Nephron progenitor cell (in vitro differentiated cells): ENCODE data around the gene CLASP1.

Experiments
- DNase-seq: peaks from one replicate; pipeline ENCODE4 v3.0.0; 2021
- H3K27ac Mint-ChIP-seq: 2 replicates; pipeline ENCODE4 v1.8.0; 2021; ENCODE audit warnings: mild to moderate bottlenecking, moderate library complexity, mixed read lengths
- H3K27me3 Mint-ChIP-seq: 2 replicates; pipeline ENCODE4 v1.8.0; 2021; ENCODE audit warnings: mild to moderate bottlenecking, low read depth, mixed read lengths; ENCODE audit not compliant: poor library complexity
- H3K36me3 Mint-ChIP-seq: 2 replicates; pipeline ENCODE4 v1.8.0; 2021; ENCODE audit warnings: low read depth, mixed read lengths
- H3K4me1 Mint-ChIP-seq: 2 replicates; pipeline ENCODE4 v1.8.0; 2021; ENCODE audit warnings: mixed read lengths
- H3K4me3 Mint-ChIP-seq: 2 replicates; pipeline ENCODE4 v1.8.0; 2021; ENCODE audit warnings: mild to moderate bottlenecking, moderate library complexity, mixed read lengths
- H3K9me3 Mint-ChIP-seq: 2 replicates; pipeline ENCODE4 v1.8.0; 2021; ENCODE audit warnings: mild to moderate bottlenecking, moderate library complexity, mixed read lengths
- CTCF ChIP-seq: fragments of 200-600 bp; sonication (generic); IDR thresholded peaks from 2 replicates; pipeline ENCODE4 v1.5.0; 2021; ENCODE audit warnings: antibody characterized with exemption

The CLASP1 gene

GRCh38 chr2:121476684-121477083, 172.6 kb downstream of the CLASP1 start:
- H3K9me3 Mint-ChIP-seq, result no peaks in the 10 kb centered on the region
- TF ChIP-seq CTCF, result no peak
- peaks cover 4% of the 10 kb centered on the region for H3K36me3 Mint-ChIP-seq
- H3K27me3 Mint-ChIP-seq, result no peaks in the 10 kb centered on the region
- DNase-seq, result no peak
- H3K4me3 Mint-ChIP-seq, result no peak overlapping the region
- H3K27ac Mint-ChIP-seq, result peak overlapping the region; percentile 62
- H3K4me1 Mint-ChIP-seq, result peaks cover 23% of the 10 kb centered on the region

- H3K4me3 Mint-ChIP-seq, result no peak overlapping the region
- H3K36me3 Mint-ChIP-seq, result peaks cover 9% of the 10 kb centered on the region
- H3K4me1 Mint-ChIP-seq, result peaks cover 23% of the 10 kb centered on the region
- H3K27me3 Mint-ChIP-seq, result no peaks in the 10 kb centered on the region
- H3K27ac Mint-ChIP-seq, result peak overlapping the region; percentile 62
- H3K9me3 Mint-ChIP-seq, result no peaks in the 10 kb centered on the region
- TF ChIP-seq CTCF, result no peak
- DNase-seq, result no peak
These were observed 173.3 kb downstream of the CLASP1 start for GRCh38 chr2:121475811-121476571.

GRCh38 chr2:121473512-121473911, 175.8 kb downstream of the CLASP1 start:
- Mint-ChIP-seq H3K4me1 (peaks cover 14% of the 10 kb centered on the region), H3K4me3 (no peak overlapping the region), H3K27ac (peak overlapping the region; percentile 62), H3K36me3 (peaks cover 31% of the 10 kb centered on the region), H3K9me3 (no peaks in the 10 kb centered on the region), H3K27me3 (no peaks in the 10 kb centered on the region)
- no peak for TF ChIP-seq CTCF
- DNase-seq, result no peak

GRCh38 chr2:121472470-121472993, 176.7 kb downstream of the CLASP1 start:
- peak overlapping the region; percentile 6 for H3K27ac Mint-ChIP-seq
- peaks cover 14% of the 10 kb centered on the region for H3K4me1 Mint-ChIP-seq
- peaks cover 41% of the 10 kb centered on the region for H3K36me3 Mint-ChIP-seq
- no peak overlapping the region for H3K4me3 Mint-ChIP-seq
- H3K9me3 Mint-ChIP-seq, result no peaks in the 10 kb centered on the region
- DNase-seq, result no peak
- TF ChIP-seq CTCF, result no peak
- no peaks in the 10 kb centered on the region for H3K27me3 Mint-ChIP-seq

GRCh38 chr2:121471532-121472469, 177.5 kb downstream of the CLASP1 start:
- Mint-ChIP-seq H3K4me1 (peaks cover 10% of the 10 kb centered on the region), H3K36me3 (peaks cover 48% of the 10 kb centered on the region), H3K27ac (no peak overlapping the region), H3K4me3 (no peak overlapping the region), H3K9me3 (peaks cover 4% of the 10 kb centered on the region), H3K27me3 (no peaks in the 10 kb centered on the region)
- TF ChIP-seq CTCF, result no peak
- DNase-seq, result no peak
